ENCODE results near the gene BCL11A. TPM values are rescaled to one million over a fixed set of nuclear protein-coding genes. Genes with fewer than 3 reads are reported as not detected.
A peak's percentile ranks its signal among the peaks of the same experiment; 100 is the strongest.

Gene BCL11A
- polyA plus RNA-seq, 1 donor (not counting 4 experiments of a cell fraction or from before 2014, with no cell fraction given) = 5.0 TPM

DNA sequence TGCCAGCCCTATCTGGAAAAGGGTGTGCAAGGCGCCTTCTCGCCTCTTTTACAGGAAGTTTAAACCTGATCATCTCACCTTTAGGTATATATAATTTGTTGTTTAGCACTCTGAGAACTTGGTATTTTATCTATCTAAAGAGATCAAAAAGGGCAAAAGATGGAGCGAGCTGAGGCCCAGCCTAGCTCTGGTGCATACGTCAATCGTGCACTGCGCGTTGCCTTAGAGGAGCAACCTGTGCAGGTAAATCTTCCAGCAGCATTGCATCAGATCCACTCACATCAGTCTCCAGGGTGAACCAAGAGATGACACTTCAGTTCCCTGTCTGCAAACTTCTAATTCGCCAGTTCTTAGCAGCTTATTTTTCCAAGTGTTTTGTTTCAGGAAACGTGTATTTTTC lies 15.4 kb downstream of the BCL11A start:
- peak overlapping the region in 2 of 3 experiments; percentile 7 to 44 for H3K4me3 ChIP-seq (ENCODE audit: control insufficient read depth in 2 of 3, extremely low read depth in 1 of 3, insufficient read depth in 2 of 3, low read depth in 1 of 3, low read length in 3 of 3)
- dilution Hi-C loops (cut with MboI; ENCODE audit: extremely low pct_ligation_motif_present, low sequenced_read_pairs) = no loop called here
- FAIRE-seq (peak; percentile 91), DNase-seq (ENCODE audit: low read depth, low spot score) (no peak)
- H4K20me1 ChIP-seq (ENCODE audit: control insufficient read depth, extremely low read depth, insufficient read depth, low read length) = no peaks in the 10 kb centered on the region
- H3K79me2 ChIP-seq (ENCODE audit: control insufficient read depth, insufficient read depth, low read length) = peaks cover 41% of the 10 kb centered on the region
- no peaks in the 10 kb centered on the region for H3K9me1 ChIP-seq (ENCODE audit: control insufficient read depth, extremely low read depth, insufficient read depth, low read length)
- H3K27me3 ChIP-seq (ENCODE audit: control insufficient read depth, extremely low read depth, insufficient read depth, low read length) = no peaks in the 10 kb centered on the region
- no peaks in the 10 kb centered on the region for H3K9me3 ChIP-seq (ENCODE audit: control insufficient read depth, low read depth, low read length)
- H3K27ac ChIP-seq (ENCODE audit: control insufficient read depth, insufficient read depth, low read length) = peak overlapping the region; percentile 63
- peak overlapping the region; percentile 39 for H3K9ac ChIP-seq (ENCODE audit: control insufficient read depth, extremely low read depth, insufficient read depth, low read length)
- H3K36me3 ChIP-seq (ENCODE audit: control insufficient read depth in 2 of 2, extremely low read depth in 1 of 2, insufficient read depth in 2 of 2, low read length in 2 of 2) = no peaks in the 10 kb centered on the region
- H2AFZ ChIP-seq (ENCODE audit: control insufficient read depth, low read length) = peak overlapping the region; percentile 28
- TF ChIP-seq EZH2 (IDR thresholded peaks at IDR 0.05; ENCODE audit: low read length) = no peak
- TF ChIP-seq, protein P1, sequence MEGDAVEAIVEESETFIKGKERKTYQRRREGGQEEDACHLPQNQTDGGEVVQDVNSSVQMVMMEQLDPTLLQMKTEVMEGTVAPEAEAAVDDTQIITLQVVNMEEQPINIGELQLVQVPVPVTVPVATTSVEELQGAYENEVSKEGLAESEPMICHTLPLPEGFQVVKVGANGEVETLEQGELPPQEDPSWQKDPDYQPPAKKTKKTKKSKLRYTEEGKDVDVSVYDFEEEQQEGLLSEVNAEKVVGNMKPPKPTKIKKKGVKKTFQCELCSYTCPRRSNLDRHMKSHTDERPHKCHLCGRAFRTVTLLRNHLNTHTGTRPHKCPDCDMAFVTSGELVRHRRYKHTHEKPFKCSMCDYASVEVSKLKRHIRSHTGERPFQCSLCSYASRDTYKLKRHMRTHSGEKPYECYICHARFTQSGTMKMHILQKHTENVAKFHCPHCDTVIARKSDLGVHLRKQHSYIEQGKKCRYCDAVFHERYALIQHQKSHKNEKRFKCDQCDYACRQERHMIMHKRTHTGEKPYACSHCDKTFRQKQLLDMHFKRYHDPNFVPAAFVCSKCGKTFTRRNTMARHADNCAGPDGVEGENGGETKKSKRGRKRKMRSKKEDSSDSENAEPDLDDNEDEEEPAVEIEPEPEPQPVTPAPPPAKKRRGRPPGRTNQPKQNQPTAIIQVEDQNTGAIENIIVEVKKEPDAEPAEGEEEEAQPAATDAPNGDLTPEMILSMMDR (optimal IDR thresholded peaks at IDR 0.05 in 1 of 3, IDR thresholded peaks at IDR 0.05 in 1 of 3, conservative IDR thresholded peaks at IDR 0.05 in 1 of 3; ENCODE audit: extremely low read depth in 1 of 3, insufficient read depth in 2 of 3, low read length in 3 of 3) = no peak
- H3K4me1 ChIP-seq (ENCODE audit: control insufficient read depth, extremely low read depth, insufficient read depth, low read length) = peaks cover 80% of the 10 kb centered on the region
- peak overlapping the region; percentile 86 for H3K4me2 ChIP-seq (ENCODE audit: control insufficient read depth, extremely low read depth, insufficient read depth, low read depth, low read length)

DNA sequence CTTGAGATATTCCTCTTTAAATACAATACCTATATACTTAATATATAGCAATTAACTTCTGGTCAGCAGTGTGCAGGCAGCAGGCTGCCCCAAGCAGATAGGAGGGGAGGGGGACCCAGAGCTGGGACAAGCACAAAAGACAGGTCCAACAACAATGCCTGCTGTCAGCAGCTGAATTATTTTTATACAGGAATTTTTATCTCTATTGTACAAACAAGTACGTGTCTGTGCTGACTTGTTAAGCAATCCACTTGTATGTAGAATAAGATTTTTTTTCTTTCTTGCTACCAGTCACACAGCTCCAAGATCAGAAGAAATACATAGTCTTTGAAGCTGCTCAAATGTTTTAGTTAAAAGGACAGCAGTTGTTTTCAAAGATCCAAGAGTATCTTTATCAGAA lies 16.7 kb downstream of the BCL11A start:
- Histone ChIP-seq H3K27ac (ENCODE audit: control insufficient read depth, insufficient read depth, low read length) (peak overlapping the region; percentile 63), H3K4me3 (ENCODE audit: control insufficient read depth in 2 of 3, extremely low read depth in 1 of 3, insufficient read depth in 2 of 3, low read depth in 1 of 3, low read length in 3 of 3) (peak overlapping the region in 1 of 3 experiments; percentile 21), H3K4me1 (ENCODE audit: control insufficient read depth, extremely low read depth, insufficient read depth, low read length) (peaks cover 92% of the 10 kb centered on the region), H3K9me3 (ENCODE audit: control insufficient read depth, low read depth, low read length) (no peaks in the 10 kb centered on the region), H4K20me1 (ENCODE audit: control insufficient read depth, extremely low read depth, insufficient read depth, low read length) (no peaks in the 10 kb centered on the region), H3K27me3 (ENCODE audit: control insufficient read depth, extremely low read depth, insufficient read depth, low read length) (no peaks in the 10 kb centered on the region), H3K9me1 (ENCODE audit: control insufficient read depth, extremely low read depth, insufficient read depth, low read length) (no peaks in the 10 kb centered on the region), H3K9ac (ENCODE audit: control insufficient read depth, extremely low read depth, insufficient read depth, low read length) (peak overlapping the region; percentile 2), H3K36me3 (ENCODE audit: control insufficient read depth in 2 of 2, extremely low read depth in 1 of 2, insufficient read depth in 2 of 2, low read length in 2 of 2) (no peaks in the 10 kb centered on the region), H3K4me2 (ENCODE audit: control insufficient read depth, extremely low read depth, insufficient read depth, low read depth, low read length) (peak overlapping the region; percentile 86), H3K79me2 (ENCODE audit: control insufficient read depth, insufficient read depth, low read length) (peaks cover 48% of the 10 kb centered on the region), H2AFZ (ENCODE audit: control insufficient read depth, low read length) (no peak overlapping the region)
- DNase-seq (ENCODE audit: low read depth, low spot score) (no peak), FAIRE-seq (no peak)
- TF ChIP-seq, protein P1 (optimal IDR thresholded peaks at IDR 0.05 in 1 of 3, IDR thresholded peaks at IDR 0.05 in 1 of 3, conservative IDR thresholded peaks at IDR 0.05 in 1 of 3; ENCODE audit: extremely low read depth in 1 of 3, insufficient read depth in 2 of 3, low read length in 3 of 3) = peak in 1 of 3 experiments; percentile 0
- TF ChIP-seq EZH2 (IDR thresholded peaks at IDR 0.05; ENCODE audit: low read length) = no peak
- dilution Hi-C loops (cut with MboI; ENCODE audit: extremely low pct_ligation_motif_present, low sequenced_read_pairs) = no loop called here

Measured in keratinocyte (primary cell).